Colonic mucosa (tissue), 4 donors: Measurements from ENCODE around the gene MAP2. TPM values are rescaled to one million over a fixed set of nuclear protein-coding genes. Genes with fewer than 3 reads are reported as not detected.

Experiments used
- DNase-seq: peaks from one replicate; pipeline ENCODE4 v3.0.0-alpha.2; 2020
- H3K27ac ChIP-seq: fragments of 200-600 bp; one replicate; pipeline ENCODE4 v1.8.0; 2021
- H3K27me3 ChIP-seq: fragments of 200-600 bp; one replicate; pipeline ENCODE4 v1.8.0; 2021
- H3K36me3 ChIP-seq: fragments of 200-600 bp; one replicate; pipeline ENCODE4 v1.8.0; 2021
- H3K4me1 ChIP-seq: fragments of 200-600 bp; one replicate; pipeline ENCODE4 v1.8.0; 2021; ENCODE audit warnings: mild to moderate bottlenecking
- H3K4me3 ChIP-seq: fragments of 200-600 bp; one replicate; pipeline ENCODE4 v1.8.0; 2021
- H3K9ac ChIP-seq, 2 donors: one replicate each; pipeline ENCODE4 v1.7.0; 2013; ENCODE audit warnings: control low read depth in 2 of 2, low read depth in 2 of 2, low read length in 2 of 2
- H3K9me3 ChIP-seq: fragments of 200-600 bp; one replicate; pipeline ENCODE4 v1.8.0; 2021
- CTCF ChIP-seq: fragments of 200-600 bp; IDR thresholded peaks from one replicate; pipeline ENCODE4 v1.8.0; 2022; ENCODE audit warnings: antibody characterized with exemption, mild to moderate bottlenecking
- intact Hi-C: fragments of 100-400 bp; cut with DNase I; formaldehyde crosslinking; loops from one replicate; pipeline ENCODE4 v1.14.1; 2022
- total RNA-seq, 2 donors: library from RNA; stranded (reverse); fragmentation: NEBNext Ultra II Directional in 1 of 2; extraction: Animal tissue kit (Norgen Biotek cat#: 25700) in 1 of 2; gene quantifications; one replicate each; pipeline ENCODE4 v1.2.1, GENCODE V29; 2021
- donor health status: healthy.
- donor health status: DM: no; HTN: no; CAD: no.
- donor health status: DM: no; HTN: no; CAD: no.

Gene MAP2
- total RNA-seq, 2 donors from 2014 or later, result 0.84 to 1.4 TPM

GRCh38 chr2:209526561-209526960 lies 102.7 kb downstream of the MAP2 start:
- Histone ChIP-seq H3K27ac (no peak overlapping the region), H3K9ac (no peak overlapping the region), H3K4me1 (no peaks in the 10 kb centered on the region), H3K9me3 (no peaks in the 10 kb centered on the region), H3K36me3 (no peaks in the 10 kb centered on the region), H3K4me3 (no peak overlapping the region), H3K27me3 (no peaks in the 10 kb centered on the region)
- intact Hi-C loops, result no loop called here
- DNase-seq, result no peak
- no peak for TF ChIP-seq CTCF

DNA sequence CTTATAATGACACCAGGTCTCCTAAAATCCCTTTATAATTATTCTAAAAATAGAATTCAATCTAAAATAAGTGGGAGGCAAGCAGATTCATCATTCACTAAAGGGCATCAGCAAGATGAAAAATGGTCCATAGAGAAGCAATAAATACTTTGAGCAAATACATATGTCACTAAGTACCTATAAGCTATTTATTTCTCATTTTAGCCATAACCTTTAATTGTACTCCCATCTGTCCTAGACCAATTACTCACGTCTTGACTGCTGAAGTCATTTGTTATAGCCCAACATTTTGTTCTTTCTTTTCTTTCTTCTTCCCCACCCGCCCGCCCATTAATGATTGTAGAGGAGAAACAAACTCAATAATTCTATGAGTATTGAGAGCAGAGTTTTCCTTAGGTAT lies 105.7 kb downstream of the MAP2 start:
- no peak for DNase-seq
- intact Hi-C loops, result no loop called here
- Histone ChIP-seq H3K27me3 (no peaks in the 10 kb centered on the region), H3K9me3 (no peaks in the 10 kb centered on the region), H3K4me3 (no peak overlapping the region), H3K36me3 (no peaks in the 10 kb centered on the region), H3K9ac (no peak overlapping the region), H3K27ac (no peak overlapping the region), H3K4me1 (no peaks in the 10 kb centered on the region)
- TF ChIP-seq CTCF, result no peak

DNA sequence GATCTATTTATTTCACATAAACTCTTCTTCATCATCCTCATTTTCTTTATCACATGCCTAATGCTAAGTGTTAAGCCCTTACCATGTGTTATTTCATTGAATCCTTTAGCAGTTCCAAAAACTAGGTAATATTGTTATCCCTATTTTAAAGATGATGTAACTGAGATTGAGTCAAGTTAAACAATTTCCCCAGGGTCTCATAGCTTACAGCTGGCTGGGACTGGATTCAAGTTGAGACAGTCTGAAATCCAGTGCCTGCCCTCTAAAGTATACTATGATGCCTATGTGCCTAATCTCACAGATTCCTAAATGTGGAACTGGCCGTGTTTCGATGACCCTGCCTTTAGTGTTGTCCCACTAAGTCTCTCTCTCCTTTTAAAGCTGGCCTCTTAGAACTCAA lies 108.5 kb downstream of the MAP2 start:
- intact Hi-C loops, result no loop called here
- H3K4me1 ChIP-seq, result no peaks in the 10 kb centered on the region

GRCh38 chr2:209533391-209533790 lies 109.5 kb downstream of the MAP2 start:
- intact Hi-C loops, result no loop called here
- Histone ChIP-seq H3K4me3 (no peak overlapping the region), H3K9me3 (no peaks in the 10 kb centered on the region), H3K27ac (no peak overlapping the region), H3K4me1 (no peaks in the 10 kb centered on the region), H3K27me3 (no peaks in the 10 kb centered on the region), H3K36me3 (no peaks in the 10 kb centered on the region), H3K9ac (no peak overlapping the region)
- DNase-seq, result no peak
- no peak for TF ChIP-seq CTCF

More for the DNA sequence above, 108.5 kb downstream of the MAP2 start:
- H3K9ac ChIP-seq, result no peak overlapping the region
- H3K36me3 ChIP-seq, result no peaks in the 10 kb centered on the region
- no peak for DNase-seq
- no peak overlapping the region for H3K4me3 ChIP-seq
- no peaks in the 10 kb centered on the region for H3K27me3 ChIP-seq
- TF ChIP-seq CTCF, result no peak
- no peak overlapping the region for H3K27ac ChIP-seq
- H3K9me3 ChIP-seq, result no peaks in the 10 kb centered on the region

GRCh38 chr2:209534228-209534627 lies 110.4 kb downstream of the MAP2 start:
- H3K9me3 ChIP-seq, result no peaks in the 10 kb centered on the region
- H3K4me3 ChIP-seq, result no peak overlapping the region
- H3K27me3 ChIP-seq, result no peaks in the 10 kb centered on the region
- no peaks in the 10 kb centered on the region for H3K4me1 ChIP-seq
- no peak overlapping the region for H3K27ac ChIP-seq
- H3K9ac ChIP-seq, result no peak overlapping the region
- DNase-seq, result no peak
- intact Hi-C loops, result no loop called here
- no peak for TF ChIP-seq CTCF
- H3K36me3 ChIP-seq, result no peaks in the 10 kb centered on the region

- DNase-seq, result no peak
- intact Hi-C loops, result no loop called here
- H3K9me3 ChIP-seq, result no peaks in the 10 kb centered on the region
- H3K4me3 ChIP-seq, result no peak overlapping the region
- no peak overlapping the region for H3K27ac ChIP-seq
- TF ChIP-seq CTCF, result no peak
- H3K36me3 ChIP-seq, result no peaks in the 10 kb centered on the region
- no peak overlapping the region for H3K9ac ChIP-seq
- no peaks in the 10 kb centered on the region for H3K4me1 ChIP-seq
- H3K27me3 ChIP-seq, result no peaks in the 10 kb centered on the region
These were observed 112.5 kb downstream of the MAP2 start for GRCh38 chr2:209536363-209536762.
